DND-41 (cell line): ENCODE measurements around the gene TSC22D2.

Experiments
- CTCF ChIP-seq: IDR thresholded peaks from 2 replicates; pipeline ENCODE4 v1.5.1; 2012; ENCODE audit warnings: borderline replicate concordance, low read length, moderate library complexity, mild to moderate bottlenecking; ENCODE audit not compliant: poor library complexity, severe bottlenecking; ENCODE audit errors: extremely low read depth
- EZH2 ChIP-seq: IDR thresholded peaks from 3 replicates; pipeline ENCODE4 v1.6.1; 2012; ENCODE audit warnings: borderline replicate concordance, low read depth, mild to moderate bottlenecking, moderate library complexity, low read length, inconsistent platforms; ENCODE audit not compliant: severe bottlenecking

GRCh38 chr3:150423761-150424160 lies 15.7 kb downstream of the TSC22D2 start:
- TF ChIP-seq CTCF (no peak), EZH2 (no peak)
